Neural cell (in vitro differentiated cells): ENCODE data around the gene PTPRK. TPM values are rescaled to one million over a fixed set of nuclear protein-coding genes. Genes with fewer than 3 reads are reported as not detected.

Source experiments
- H2AFZ ChIP-seq: fragments of 200-600, 300-800 bp; sonication (generic), shearing (Covaris generic); 2 replicates; pipeline ENCODE4 v1.6.0; 2014; ENCODE audit warnings: low read depth, mild to moderate bottlenecking, antibody characterized with exemption, low read length, moderate library complexity
- H3F3A ChIP-seq: fragments of 200-600 bp; shearing (Covaris generic); 2 replicates; pipeline ENCODE4 v1.6.1; 2016; ENCODE audit warnings: mild to moderate bottlenecking, moderate library complexity, mixed read lengths, antibody characterized with exemption, low read length; ENCODE audit not compliant: insufficient read depth, poor library complexity, severe bottlenecking
- H3K27ac ChIP-seq: fragments of 200-600, 300-800 bp; sonication (generic), shearing (Covaris generic); 2 replicates; pipeline ENCODE4 v1.5.1; 2014; ENCODE audit warnings: mild to moderate bottlenecking, low read length, moderate library complexity
- H3K27me3 ChIP-seq: fragments of 300-800, 200-600 bp; sonication (generic), shearing (Covaris generic); 2 replicates; pipeline ENCODE4 v1.6.0; 2014; ENCODE audit warnings: mild to moderate bottlenecking, low read depth, low read length, moderate library complexity; ENCODE audit not compliant: insufficient read depth
- H3K36me3 ChIP-seq: fragments of 300-800, 200-600 bp; sonication (generic), shearing (Covaris generic); 2 replicates; pipeline ENCODE4 v1.5.1; 2014; ENCODE audit warnings: mild to moderate bottlenecking, antibody characterized with exemption, low read length, moderate library complexity; ENCODE audit not compliant: insufficient read depth
- H3K4me2 ChIP-seq: fragments of 300-800, 200-600 bp; sonication (generic), shearing (Covaris generic); 2 replicates; pipeline ENCODE4 v1.6.0; 2014; ENCODE audit warnings: mild to moderate bottlenecking, low read length
- H3K4me3 ChIP-seq: fragments of 300-800, 200-600 bp; sonication (generic), shearing (Covaris generic); 2 replicates; pipeline ENCODE4 v1.5.1; 2014; ENCODE audit warnings: mild to moderate bottlenecking, low read length, moderate library complexity
- H3K79me2 ChIP-seq: fragments of 200-600 bp; shearing (Covaris generic); replicated peaks from 2 replicates; pipeline ENCODE4 v1.6.0; 2014; ENCODE audit warnings: mild to moderate bottlenecking, low read length, moderate library complexity; ENCODE audit not compliant: insufficient read depth
- H3K9ac ChIP-seq: fragments of 300-800, 200-600 bp; sonication (generic), shearing (Covaris generic); 2 replicates; pipeline ENCODE4 v1.6.1; 2016; ENCODE audit warnings: mild to moderate bottlenecking, low read length, mixed read lengths
- H3K9me2 ChIP-seq: fragments of 200-600 bp; shearing (Covaris generic); 2 replicates; pipeline ENCODE4 v1.6.1; 2016; ENCODE audit warnings: mild to moderate bottlenecking, low read length, mixed read lengths; ENCODE audit not compliant: insufficient read depth
- H3K9me3 ChIP-seq: fragments of 200-600, 300-800 bp; sonication (generic), shearing (Covaris generic); 2 replicates; pipeline ENCODE4 v1.6.1; 2016; ENCODE audit warnings: mild to moderate bottlenecking, mixed run types, low read length, moderate library complexity, mixed read lengths
- H4K20me1 ChIP-seq: fragments of 200-600 bp; shearing (Covaris generic); 2 replicates; pipeline ENCODE4 v1.6.1; 2016; ENCODE audit warnings: mild to moderate bottlenecking, mixed run types; ENCODE audit not compliant: insufficient read depth
- EP300 ChIP-seq: fragments of 450-650 bp; conservative IDR thresholded peaks from 2 replicates; pipeline ENCODE4 v1.6.1; 2014; ENCODE audit warnings: antibody characterized with exemption, mild to moderate bottlenecking, moderate library complexity; ENCODE audit not compliant: poor library complexity, severe bottlenecking
- EZH2 ChIP-seq: fragments of 200-600, 300-800 bp; shearing (Covaris generic), sonication (generic); IDR thresholded peaks from 2 replicates; pipeline ENCODE4 v1.6.1; 2014; ENCODE audit warnings: antibody characterized with exemption, low read length, borderline replicate concordance, mild to moderate bottlenecking; ENCODE audit not compliant: insufficient read depth, poor library complexity, severe bottlenecking
- MXI1 ChIP-seq: fragments of 450-650 bp; conservative IDR thresholded peaks from 2 replicates; pipeline ENCODE4 v1.6.1; 2014; ENCODE audit warnings: antibody characterized with exemption, mild to moderate bottlenecking; ENCODE audit not compliant: poor library complexity, severe bottlenecking
- POLR2AphosphoS5 ChIP-seq: IDR thresholded peaks from 2 replicates; pipeline ENCODE4 v1.6.1; 2012
- RAD21 ChIP-seq: fragments of 450-650 bp; conservative IDR thresholded peaks from 2 replicates; pipeline ENCODE4 v1.6.1; 2014; ENCODE audit warnings: antibody characterized with exemption, mild to moderate bottlenecking, moderate library complexity
- SMC3 ChIP-seq: fragments of 450-650 bp; conservative IDR thresholded peaks from 2 replicates; pipeline ENCODE4 v1.6.1; 2014; ENCODE audit warnings: antibody characterized with exemption, mild to moderate bottlenecking, moderate library complexity; ENCODE audit not compliant: poor library complexity
- TAF1 ChIP-seq: IDR thresholded peaks from 2 replicates; pipeline ENCODE4 v1.6.1; 2012; ENCODE audit warnings: low read depth
- polyA plus RNA-seq: library from polyadenylated mRNA; depleted of rRNA; stranded (reverse); fragments of >200 nt; gene quantifications from 2 replicates; pipeline ENCODE4 v1.2.3, GENCODE V29; 2014
- TF ChIP-seq, protein P1 (sequence below): fragments of 450-650 bp; IDR thresholded peaks from 2 replicates; pipeline ENCODE4 v1.5.1; 2014; ENCODE audit warnings: antibody characterized with exemption, mild to moderate bottlenecking, moderate library complexity; ENCODE audit not compliant: poor library complexity, severe bottlenecking
- TF ChIP-seq, protein P2 (sequence below): IDR thresholded peaks from 2 replicates; pipeline ENCODE4 v1.6.1; 2012; ENCODE audit warnings: borderline replicate concordance

PTPRK gene
- polyA plus RNA-seq, 1 donor from 2014 or later = 10.4 TPM

DNA sequence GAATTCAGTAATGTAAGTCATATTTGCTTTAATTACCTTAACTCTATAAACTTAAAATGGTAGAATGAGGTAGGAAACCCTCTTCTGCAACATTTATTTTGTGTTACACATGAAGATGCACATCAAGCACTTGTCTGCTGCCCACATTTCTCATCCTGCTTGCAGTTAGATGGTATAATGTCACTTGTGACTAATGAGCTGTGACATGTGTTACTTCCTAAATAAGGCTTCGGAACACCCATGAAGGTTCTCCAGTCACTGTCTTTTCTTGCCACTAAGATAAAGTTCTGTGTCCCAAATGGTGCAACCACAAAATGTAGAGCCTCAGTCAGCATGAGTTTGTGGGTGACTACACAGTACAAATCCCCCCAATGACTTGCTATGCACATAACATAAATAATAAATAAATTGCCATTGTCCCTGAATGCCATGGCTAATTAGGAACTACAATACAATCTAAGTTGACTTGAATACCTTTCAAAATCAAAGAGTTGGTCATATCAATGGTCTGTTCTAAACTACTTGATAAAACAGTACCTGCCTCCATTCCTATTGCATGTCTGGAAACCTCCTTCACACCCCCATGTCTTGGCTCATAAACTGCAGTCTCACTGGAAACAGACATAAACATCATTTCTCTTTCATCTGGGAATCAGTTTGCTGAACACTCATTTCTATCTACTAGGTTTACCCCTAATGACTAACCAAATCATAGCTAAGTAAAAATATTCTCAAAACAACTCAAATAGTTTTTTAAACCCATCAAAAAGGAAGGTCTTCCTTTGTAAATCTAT lies 157.2 kb downstream of the PTPRK start:
- TF ChIP-seq, protein P1, sequence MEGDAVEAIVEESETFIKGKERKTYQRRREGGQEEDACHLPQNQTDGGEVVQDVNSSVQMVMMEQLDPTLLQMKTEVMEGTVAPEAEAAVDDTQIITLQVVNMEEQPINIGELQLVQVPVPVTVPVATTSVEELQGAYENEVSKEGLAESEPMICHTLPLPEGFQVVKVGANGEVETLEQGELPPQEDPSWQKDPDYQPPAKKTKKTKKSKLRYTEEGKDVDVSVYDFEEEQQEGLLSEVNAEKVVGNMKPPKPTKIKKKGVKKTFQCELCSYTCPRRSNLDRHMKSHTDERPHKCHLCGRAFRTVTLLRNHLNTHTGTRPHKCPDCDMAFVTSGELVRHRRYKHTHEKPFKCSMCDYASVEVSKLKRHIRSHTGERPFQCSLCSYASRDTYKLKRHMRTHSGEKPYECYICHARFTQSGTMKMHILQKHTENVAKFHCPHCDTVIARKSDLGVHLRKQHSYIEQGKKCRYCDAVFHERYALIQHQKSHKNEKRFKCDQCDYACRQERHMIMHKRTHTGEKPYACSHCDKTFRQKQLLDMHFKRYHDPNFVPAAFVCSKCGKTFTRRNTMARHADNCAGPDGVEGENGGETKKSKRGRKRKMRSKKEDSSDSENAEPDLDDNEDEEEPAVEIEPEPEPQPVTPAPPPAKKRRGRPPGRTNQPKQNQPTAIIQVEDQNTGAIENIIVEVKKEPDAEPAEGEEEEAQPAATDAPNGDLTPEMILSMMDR = no peak
- TF ChIP-seq MXI1 (no peak), EZH2 (no peak), EP300 (no peak), TAF1 (no peak), POLR2AphosphoS5 (no peak), RAD21 (no peak), SMC3 (no peak)
- TF ChIP-seq, protein P2, sequence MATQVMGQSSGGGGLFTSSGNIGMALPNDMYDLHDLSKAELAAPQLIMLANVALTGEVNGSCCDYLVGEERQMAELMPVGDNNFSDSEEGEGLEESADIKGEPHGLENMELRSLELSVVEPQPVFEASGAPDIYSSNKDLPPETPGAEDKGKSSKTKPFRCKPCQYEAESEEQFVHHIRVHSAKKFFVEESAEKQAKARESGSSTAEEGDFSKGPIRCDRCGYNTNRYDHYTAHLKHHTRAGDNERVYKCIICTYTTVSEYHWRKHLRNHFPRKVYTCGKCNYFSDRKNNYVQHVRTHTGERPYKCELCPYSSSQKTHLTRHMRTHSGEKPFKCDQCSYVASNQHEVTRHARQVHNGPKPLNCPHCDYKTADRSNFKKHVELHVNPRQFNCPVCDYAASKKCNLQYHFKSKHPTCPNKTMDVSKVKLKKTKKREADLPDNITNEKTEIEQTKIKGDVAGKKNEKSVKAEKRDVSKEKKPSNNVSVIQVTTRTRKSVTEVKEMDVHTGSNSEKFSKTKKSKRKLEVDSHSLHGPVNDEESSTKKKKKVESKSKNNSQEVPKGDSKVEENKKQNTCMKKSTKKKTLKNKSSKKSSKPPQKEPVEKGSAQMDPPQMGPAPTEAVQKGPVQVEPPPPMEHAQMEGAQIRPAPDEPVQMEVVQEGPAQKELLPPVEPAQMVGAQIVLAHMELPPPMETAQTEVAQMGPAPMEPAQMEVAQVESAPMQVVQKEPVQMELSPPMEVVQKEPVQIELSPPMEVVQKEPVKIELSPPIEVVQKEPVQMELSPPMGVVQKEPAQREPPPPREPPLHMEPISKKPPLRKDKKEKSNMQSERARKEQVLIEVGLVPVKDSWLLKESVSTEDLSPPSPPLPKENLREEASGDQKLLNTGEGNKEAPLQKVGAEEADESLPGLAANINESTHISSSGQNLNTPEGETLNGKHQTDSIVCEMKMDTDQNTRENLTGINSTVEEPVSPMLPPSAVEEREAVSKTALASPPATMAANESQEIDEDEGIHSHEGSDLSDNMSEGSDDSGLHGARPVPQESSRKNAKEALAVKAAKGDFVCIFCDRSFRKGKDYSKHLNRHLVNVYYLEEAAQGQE = no peak

DNA sequence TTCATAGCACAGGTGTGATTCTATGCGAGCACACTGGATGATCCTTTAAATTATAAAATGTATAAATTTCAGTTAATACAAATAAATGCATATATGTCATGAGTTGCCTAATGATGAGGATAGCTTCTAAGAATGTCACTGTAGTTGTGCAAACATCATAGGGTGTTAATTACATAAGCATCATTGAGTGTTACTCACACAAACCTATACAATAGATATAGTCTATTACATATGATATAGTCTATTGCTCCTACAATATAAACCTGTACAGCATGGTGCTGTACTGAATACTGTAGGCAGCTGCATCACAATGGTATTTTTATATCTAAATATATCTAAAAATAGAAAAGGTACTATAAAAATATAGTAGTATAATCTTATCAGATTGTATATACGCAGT lies 159.0 kb downstream of the PTPRK start:
- TF ChIP-seq EZH2 = no peak
- Histone ChIP-seq H3K27ac (no peak overlapping the region), H3K27me3 (no peaks in the 10 kb centered on the region), H3K4me2 (no peak overlapping the region), H2AFZ (no peak overlapping the region), H3K79me2 (no peaks in the 10 kb centered on the region), H3F3A (no peaks in the 10 kb centered on the region), H3K9ac (no peak overlapping the region), H3K4me3 (no peak overlapping the region), H3K9me2 (no peaks in the 10 kb centered on the region), H3K9me3 (no peaks in the 10 kb centered on the region), H3K36me3 (no peaks in the 10 kb centered on the region), H4K20me1 (no peaks in the 10 kb centered on the region)

More for the DNA sequence above, 157.2 kb downstream of the PTPRK start:
- Histone ChIP-seq H3K36me3 (no peaks in the 10 kb centered on the region), H2AFZ (no peak overlapping the region), H3K4me3 (no peak overlapping the region), H3K4me2 (no peak overlapping the region), H3F3A (no peaks in the 10 kb centered on the region), H3K27me3 (no peaks in the 10 kb centered on the region), H3K9ac (no peak overlapping the region), H4K20me1 (no peaks in the 10 kb centered on the region), H3K79me2 (no peaks in the 10 kb centered on the region), H3K27ac (no peak overlapping the region), H3K9me3 (no peaks in the 10 kb centered on the region), H3K9me2 (no peaks in the 10 kb centered on the region)
